ENCODE measurements around the gene MVK.

DNA sequence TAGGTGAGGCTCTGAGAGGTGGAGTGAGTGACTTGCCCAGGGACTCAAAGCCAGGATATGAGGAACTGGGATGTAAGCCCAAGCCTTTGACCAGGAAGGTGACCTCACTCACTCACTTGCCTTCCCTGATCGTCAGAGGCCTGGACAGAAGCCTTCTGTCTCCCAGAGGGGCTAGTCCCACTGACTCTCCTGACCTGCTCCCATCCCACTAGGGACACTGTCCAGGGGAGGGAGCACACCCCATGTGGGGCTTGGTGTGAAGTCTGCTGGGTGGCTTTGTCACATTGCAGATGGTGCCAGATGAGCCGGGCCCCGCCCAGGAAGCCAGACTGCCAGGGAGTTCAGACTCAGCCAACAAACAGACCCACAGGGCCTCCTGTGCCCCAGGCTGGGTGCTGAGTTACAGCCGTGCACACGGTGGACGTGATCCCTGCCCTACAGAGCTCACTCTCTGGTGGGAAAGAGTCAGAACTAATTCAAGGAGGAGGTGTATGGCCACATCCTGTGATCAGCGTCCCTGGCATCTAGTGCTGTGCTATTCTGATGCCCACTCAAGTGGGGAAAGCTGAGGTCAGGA, 28.6 kb upstream of the MVK start:
- TF ChIP-seq, protein P1, sequence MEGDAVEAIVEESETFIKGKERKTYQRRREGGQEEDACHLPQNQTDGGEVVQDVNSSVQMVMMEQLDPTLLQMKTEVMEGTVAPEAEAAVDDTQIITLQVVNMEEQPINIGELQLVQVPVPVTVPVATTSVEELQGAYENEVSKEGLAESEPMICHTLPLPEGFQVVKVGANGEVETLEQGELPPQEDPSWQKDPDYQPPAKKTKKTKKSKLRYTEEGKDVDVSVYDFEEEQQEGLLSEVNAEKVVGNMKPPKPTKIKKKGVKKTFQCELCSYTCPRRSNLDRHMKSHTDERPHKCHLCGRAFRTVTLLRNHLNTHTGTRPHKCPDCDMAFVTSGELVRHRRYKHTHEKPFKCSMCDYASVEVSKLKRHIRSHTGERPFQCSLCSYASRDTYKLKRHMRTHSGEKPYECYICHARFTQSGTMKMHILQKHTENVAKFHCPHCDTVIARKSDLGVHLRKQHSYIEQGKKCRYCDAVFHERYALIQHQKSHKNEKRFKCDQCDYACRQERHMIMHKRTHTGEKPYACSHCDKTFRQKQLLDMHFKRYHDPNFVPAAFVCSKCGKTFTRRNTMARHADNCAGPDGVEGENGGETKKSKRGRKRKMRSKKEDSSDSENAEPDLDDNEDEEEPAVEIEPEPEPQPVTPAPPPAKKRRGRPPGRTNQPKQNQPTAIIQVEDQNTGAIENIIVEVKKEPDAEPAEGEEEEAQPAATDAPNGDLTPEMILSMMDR (IDR thresholded peaks at IDR 0.05 in 4 of 5, conservative IDR thresholded peaks at IDR 0.05 in 1 of 5), result no peak
- TF ChIP-seq POLR2A (IDR thresholded peaks at IDR 0.05), result no peak

Measured in gastrocnemius medialis (tissue), 4 donors.